NCI-H2171 treated with DMSO at 0.1 percent for 48 hours (cell line): ENCODE measurements around the gene EVI5L.

Experiments
- DNase-seq: peaks from one replicate; lab custom pipeline; 2025; lab: John Stamatoyannopoulos, UW

EVI5L gene

DNA sequence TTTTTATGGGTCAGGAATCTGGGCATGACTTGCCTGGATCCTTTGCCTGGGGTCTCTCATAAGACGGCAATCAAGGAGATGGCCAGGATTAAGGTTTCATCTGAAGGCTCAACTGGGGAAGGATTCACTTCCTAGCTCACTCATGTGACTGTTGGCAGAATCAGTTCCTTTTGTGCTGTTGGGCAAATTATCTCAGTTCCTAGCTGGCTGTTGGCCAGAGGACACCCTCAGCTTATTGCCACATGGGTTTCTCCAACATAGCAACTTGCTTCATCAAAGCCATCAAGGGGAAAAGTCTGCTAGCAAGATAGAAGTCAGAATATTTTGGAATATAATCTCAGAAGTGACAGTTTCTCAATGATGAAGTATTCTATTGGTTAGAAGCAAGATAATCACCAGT lies 12.2 kb upstream of the EVI5L start:
- no peak for DNase-seq

GRCh38 chr19:7818806-7819205 lies 11.2 kb upstream of the EVI5L start:
- no peak for DNase-seq

- no peak for DNase-seq
Measured at GRCh38 chr19:7819337-7819736, 10.7 kb upstream of the EVI5L start.

GRCh38 chr19:7820588-7820987 lies 9.4 kb upstream of the EVI5L start:
- no peak for DNase-seq

DNA sequence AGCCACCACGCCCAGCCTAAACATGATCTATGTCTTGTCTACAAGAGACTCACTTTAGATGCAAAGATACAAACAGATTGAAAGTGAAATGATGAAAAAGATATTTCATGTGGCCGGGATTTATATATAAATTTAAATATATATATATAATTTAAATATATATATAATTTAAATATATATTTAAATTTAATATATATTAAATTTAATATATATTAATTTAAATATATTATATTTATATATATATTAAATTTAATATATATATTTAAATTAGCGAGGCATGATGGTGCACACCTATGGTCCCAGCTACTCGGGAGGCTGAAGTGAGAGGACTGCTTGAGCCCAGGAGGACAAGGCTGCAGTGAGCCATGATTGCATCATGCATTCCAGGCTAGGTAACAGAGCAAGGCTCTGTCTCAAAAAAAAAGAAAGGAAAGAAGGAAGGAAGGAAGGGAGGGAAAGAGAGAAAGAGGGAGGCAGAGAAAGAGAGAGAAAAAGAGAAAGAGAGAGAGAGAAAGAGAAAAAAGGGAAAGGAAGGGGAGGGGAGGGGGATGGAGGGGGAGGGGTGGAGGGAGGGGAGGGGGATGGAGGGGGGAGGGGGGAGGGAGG lies 7.0 kb upstream of the EVI5L start:
- DNase-seq = no peak

DNA sequence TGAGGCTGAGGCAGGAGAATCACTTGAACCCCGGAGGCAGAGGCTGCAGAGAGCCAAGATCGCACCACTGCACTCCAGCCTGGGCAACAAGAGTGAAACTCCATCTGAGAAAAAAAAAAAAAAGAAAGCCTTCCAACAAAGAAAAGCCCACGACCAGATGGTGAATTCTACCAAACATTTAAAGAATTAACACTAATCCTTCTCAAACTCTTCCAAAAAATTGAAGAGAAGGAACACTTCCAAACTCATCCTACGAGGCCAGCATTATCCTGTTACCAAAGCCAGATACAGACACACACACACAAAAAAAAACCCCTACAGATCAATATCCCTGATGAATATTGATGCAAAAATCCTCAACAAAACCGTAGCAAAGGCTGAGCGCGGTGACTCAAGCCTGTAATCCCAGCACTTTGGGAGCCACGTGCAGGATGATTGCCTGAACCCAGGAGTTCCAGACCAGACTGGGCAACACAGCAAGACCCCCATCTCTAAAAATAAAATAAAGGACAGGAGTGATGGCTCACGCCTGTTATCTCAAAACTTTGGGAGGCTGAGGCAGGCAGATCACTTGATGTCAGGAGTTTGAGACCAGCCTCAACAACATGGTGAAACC lies 6.2 kb upstream of the EVI5L start:
- peak; percentile 19 for DNase-seq

- no peak for DNase-seq
Measured at GRCh38 chr19:7829166-7829520, 875 bp upstream of the EVI5L start.

DNA sequence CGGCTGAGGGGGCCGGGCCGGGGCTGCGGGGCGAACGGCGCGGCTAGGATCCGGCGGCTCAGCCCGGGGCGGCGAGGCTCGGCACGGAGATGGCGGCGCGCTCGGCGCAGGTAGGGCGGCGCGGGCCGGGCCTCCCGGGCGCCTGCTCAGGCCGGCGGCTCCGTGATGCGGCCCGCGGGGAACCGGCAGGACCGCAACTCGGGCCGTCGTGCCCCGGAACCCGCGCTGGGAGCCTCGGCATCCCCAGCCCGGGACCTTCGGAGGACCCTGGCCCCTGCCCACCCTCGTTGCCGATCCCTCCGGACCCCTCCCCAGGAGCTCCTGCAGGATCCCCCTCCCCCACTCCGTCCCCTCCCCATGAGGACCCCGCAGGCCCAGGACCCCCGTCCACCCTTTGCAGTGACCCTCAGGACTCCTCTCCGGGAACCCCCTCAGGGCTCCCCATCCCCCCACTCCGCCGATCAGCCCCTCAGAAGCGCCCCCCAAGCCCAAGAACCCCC lies 304 bp downstream of the EVI5L start:
- DNase-seq = no peak

- no peak for DNase-seq
Measured at GRCh38 chr19:7830823-7831222, 805 bp downstream of the EVI5L start.

- no peak for DNase-seq
Measured at GRCh38 chr19:7831452-7831851, 1.4 kb downstream of the EVI5L start.

DNA sequence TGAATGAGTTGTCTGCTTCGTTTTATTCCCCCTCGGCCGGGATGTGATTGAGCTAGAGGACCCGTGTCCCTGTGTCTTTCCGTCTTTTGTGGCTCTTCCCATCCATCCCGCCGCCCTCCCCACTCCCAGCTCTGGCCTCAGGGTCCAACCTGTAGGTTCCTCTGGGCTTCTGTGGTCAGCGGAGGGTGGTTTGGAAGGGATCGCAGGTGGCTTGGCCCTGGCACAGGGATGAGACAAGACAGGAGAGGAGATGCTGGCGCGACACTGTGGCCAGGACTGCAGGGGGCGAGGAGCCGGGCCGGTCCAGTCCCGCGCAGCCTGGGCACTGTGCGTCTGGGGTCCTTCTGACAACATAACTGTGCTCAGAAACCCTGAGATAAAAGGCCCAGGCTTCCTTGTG lies 2.0 kb downstream of the EVI5L start:
- no peak for DNase-seq

DNA sequence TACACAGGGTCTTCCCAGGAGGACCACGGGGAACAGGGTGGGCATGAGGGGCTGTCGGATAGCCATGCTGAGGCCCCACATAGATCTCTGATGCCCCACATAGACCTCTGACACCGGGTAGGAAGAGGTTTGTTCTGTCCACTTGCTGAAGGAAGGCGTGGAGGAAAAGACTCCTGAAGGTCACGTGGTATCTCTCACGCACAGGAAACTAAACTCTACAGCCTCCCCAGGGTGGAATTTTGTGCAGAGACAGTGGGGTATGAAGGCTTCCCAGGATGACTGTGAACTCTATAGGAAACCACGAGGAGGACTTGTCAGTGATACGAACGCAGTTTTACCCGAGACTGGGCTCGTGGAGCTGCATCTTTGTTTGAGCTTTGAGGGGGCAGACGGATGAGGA lies 2.8 kb downstream of the EVI5L start:
- DNase-seq = no peak

DNA sequence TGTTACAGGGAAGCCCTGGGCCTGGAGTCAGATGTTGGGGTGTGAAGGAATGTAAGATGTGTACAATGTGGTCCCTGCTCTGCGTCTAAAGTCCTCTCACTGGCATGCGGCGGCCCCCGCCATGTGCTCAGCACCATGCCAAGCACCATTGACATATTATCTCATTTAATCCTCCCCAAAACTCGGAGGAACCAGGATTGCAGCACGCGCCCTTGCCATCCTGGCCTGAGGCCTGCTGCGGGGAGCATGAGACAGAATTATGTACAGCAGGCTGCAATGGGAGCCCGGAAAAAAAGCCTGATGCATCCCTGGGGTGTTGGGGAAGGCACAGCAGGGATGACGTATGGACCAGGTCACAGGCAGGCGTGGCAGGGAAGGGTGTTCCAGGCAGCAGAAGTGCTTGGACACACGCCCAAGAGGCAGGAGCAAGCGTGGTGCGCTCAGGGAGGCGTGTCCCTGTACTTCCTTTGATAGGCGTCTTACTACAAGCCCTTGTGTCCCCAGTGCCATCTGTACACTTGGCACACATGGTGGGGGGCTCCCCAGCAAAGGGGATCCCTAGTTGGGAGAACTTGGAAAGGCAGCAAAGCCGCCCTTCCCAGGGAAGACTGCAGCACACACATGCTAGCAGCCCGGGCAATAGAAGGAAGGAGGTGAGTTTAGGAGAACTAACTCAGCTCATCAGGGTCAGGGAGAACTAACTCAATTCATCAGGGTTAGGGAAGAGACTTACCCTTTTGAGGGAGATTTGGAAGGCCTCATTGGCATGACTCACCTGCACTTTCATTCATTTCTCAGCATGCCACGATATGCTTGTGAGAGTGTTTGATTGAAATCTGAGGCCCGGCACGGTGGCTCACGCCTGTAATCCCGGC lies 3.4 kb downstream of the EVI5L start:
- peak; percentile 93 for DNase-seq

GRCh38 chr19:7839476-7839875 lies 9.5 kb downstream of the EVI5L start:
- DNase-seq = no peak

GRCh38 chr19:7840629-7841028 lies 10.6 kb downstream of the EVI5L start:
- no peak for DNase-seq

GRCh38 chr19:7841751-7842660 lies 12.0 kb downstream of the EVI5L start:
- no peak for DNase-seq

GRCh38 chr19:7842661-7843294 lies 12.8 kb downstream of the EVI5L start:
- DNase-seq = no peak

DNA sequence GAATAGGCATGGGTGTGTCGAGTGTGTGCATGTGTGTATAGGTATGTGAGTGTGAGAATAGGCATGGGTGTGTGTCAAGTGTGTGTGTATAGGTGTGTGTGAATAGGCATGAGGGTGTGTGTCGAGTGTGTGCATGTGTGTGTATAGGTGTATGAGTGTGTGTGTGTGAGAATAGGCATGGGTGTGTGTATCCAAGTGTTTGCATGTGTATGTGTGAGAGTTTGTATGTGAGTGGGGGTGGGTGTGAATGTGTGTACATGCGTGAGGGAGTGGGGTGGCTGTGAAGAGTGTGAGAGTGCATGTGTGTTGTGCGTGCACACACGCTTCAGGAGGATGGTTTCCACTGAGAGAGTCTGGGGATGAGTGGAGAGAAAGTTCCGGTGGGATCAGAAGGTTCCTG lies 13.5 kb downstream of the EVI5L start:
- no peak for DNase-seq

DNA sequence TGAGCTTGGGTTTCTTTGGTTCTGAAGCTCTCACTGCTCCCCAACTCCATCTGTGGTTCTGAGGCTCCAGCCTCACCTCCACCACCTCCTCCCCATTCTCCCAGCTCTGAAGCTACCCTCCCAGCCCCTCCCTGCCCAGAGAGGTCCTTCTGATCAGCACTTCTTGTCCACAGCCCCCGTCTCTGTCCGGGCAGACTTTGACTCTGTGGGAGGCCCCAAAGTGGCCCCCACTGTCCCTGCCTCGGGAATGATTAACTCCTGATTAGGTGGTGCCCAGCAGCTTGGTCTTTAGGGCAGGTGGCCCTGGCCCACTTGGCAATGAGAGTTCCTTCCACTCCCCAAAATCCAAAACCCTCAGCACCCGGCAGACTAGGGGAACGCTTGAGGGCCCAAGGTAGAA lies 14.4 kb downstream of the EVI5L start:
- DNase-seq = no peak

DNA sequence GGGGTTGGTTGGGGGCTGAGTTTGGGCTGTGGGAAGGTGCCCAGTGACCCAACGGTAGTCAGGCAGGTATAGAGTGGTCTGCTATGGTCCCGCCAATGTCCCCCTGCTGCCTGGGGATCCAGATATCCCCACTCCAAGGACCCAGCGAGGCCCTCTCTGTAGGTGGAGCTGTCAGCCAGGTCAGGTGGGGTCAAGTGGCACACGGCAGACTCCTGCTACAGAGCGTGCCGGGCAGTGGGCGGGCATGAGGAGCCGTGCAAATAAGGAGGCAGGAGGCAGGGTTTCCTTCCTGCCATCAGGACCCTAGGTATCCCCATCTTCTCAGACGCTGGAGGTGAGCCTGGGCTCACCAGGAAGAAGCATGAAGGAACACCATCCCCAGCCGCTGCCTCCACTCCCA lies 14.9 kb downstream of the EVI5L start:
- DNase-seq = no peak

DNA sequence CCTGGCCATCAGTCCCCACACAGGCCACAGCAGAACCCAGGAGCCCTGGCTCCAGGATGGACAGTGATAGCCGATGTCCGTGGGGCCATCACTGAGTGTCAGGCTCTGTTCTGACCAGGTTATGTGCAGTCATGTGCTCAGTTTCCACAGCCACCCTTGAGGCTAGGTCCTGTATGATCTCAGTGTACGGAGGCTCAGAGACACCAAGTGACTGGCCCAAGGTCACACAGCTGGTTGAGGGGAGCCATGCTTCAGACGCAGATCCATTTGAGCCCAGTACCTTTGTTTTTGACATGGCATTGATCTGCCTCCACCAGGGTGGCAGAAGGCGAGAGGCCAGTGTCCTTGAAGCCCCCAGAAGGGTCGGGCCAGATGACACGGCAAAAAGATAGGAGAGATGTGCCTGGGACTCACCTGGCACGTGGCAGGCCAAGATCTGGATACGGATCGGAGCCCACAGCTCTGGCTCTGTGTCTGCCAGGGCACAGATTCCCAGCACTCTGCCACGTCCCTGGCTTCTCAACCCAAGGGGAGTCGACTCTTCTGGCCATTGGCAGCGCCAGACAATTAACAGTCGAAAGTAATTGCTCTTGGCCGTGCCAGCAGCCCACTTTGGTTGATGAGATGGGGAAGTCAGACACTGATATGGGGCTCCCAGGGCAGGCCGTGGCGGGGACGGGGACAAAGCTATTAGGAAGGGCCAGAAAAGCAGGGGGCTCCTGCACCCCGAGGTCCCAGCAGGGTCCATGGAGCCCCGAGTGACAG lies 15.6 kb downstream of the EVI5L start:
- DNase-seq = no peak
